Middle frontal gyrus (tissue), 1 donor: ENCODE data around the gene NEK3.
"Not testable (repeated sequence)": the region's sequence is repeated elsewhere in the genome, so short reads cannot be mapped to it uniquely, and the experiment has no call there.

Experiments used
- DNase-seq: peaks from one replicate; pipeline ENCODE4 v3.0.0-alpha.2; 2015; ENCODE audit warnings: low spot score; ENCODE audit errors: extremely low spot score

The NEK3 gene

GRCh38 chr13:52125547-52125946 is 33.9 kb downstream of the NEK3 start:
- no peak for DNase-seq

DNA sequence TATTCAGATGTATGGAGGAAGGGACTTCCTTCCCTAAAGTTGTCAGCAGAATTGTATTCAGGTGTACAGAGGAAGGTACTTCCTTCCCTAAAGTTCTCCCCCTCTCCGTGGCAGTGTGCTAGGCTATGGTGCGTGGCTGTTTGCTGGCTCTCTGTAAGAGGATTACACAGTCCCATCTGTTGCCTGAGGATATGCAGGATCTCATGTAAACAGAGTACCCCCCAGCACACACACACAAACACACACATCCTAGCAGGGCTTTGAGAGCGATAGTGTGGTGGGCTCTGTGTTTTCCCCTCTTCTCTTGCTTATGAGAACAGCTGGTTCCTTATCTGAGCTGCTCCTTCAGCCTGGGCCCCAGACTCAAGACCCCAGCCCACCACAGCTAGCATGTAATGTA is 40.8 kb downstream of the NEK3 start:
- no peak for DNase-seq

DNA sequence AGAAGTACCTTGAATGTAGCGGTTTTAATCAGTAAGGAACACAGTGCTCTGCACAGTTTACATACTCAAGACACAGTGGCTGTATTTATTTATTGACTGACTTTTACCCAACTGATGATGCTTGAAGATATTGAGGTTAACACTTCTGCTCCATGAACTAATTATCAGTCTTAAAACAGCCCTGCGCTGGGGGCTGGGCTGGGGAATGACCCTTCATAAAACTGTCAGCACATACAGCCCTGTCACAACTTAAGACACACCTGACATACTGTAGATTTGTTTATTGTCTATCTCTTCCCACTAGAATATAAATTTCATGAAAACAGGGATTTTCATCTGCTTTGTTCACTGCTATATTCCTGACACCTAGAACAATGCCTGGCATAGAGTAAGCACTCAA is 41.3 kb downstream of the NEK3 start:
- no peak for DNase-seq

- no peak for DNase-seq
Observed at GRCh38 chr13:52112591-52112990, 46.8 kb downstream of the NEK3 start.

DNA sequence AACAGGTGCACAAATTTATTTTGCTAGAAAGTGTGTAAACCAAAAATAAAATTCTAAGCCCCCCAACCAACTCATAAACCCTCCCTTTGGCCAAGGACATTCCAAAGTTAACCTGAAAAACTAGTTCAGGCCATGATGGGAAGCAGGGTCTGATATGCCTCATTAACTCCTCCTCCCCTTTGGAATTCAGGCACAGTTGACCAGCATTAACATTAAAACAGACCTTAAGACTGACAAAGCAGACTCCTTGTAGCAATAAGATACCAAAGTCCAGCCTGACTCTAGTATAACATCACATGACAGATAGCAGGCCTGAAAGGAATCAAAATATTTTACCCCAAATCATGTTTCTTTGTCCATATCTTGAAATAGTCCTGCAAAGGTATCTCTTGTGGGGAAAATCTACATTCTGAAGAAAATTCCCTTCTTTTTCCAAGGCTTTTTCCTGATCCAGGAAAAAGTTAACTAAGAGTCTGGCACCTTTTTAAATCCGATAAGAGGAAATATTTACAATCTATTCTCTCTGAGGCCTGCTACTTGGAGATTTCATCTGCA is 50.2 kb downstream of the NEK3 start:
- DNase-seq = no peak

- DNase-seq = no peak
Observed at GRCh38 chr13:52105841-52106240, 53.6 kb downstream of the NEK3 start.

DNA sequence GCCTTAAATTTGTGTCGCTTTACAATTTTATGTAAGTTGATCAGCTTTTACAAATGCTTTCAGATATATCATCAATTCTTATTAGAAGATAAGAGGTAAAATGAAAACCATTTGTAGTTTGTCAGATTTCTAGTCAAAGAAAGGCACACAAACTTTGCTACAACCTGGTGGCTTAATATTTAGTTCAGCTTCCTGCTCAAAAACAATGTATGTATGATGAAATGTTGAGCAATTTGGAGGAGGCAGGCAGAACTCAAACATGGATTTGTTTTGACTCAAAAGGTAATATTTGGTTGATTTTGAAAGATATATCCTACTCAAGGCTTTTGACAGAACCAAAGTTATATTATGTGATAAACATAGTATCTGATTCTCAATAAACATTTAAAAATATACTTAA is 54.8 kb downstream of the NEK3 start:
- no peak for DNase-seq

DNA sequence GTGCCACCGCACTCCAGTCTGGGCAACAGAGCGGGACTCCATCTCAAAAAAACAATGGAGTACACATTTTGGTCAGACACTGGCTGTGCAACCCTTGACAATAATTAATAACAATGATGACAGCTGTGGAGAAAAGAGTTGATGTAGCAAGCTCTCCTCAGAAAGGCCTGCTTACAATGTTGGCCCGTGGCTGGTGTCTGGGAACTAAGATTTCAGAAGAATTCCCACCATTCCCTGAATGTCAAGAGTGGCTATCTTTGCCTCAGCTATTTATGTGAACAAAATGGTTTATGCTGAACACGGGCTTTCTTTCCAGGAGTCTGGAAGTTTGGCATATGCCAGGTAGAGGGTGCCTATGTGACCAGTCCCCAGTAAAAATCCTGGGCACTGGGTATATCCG is 56.0 kb downstream of the NEK3 start:
- no peak for DNase-seq

DNA sequence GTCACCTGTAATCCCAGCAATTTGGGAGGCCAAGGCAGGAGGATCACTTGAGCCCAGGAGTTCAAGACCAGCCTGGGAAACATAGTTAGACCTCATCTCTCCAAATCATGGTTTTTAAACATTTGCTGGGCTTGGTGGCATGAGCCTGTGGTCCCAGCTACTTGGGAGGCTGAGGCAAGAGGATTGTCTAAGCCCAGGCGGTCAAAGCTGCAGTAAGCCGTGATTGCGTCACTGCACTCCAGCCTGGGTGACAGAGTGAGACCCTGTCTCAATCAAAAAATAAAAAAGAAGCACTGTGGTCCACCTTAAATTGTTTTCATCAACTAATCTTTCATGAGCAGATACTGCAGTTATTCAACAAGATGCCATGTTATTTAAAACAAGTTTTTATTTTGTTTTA is 57.0 kb downstream of the NEK3 start:
- DNase-seq = not testable (repeated sequence)

DNA sequence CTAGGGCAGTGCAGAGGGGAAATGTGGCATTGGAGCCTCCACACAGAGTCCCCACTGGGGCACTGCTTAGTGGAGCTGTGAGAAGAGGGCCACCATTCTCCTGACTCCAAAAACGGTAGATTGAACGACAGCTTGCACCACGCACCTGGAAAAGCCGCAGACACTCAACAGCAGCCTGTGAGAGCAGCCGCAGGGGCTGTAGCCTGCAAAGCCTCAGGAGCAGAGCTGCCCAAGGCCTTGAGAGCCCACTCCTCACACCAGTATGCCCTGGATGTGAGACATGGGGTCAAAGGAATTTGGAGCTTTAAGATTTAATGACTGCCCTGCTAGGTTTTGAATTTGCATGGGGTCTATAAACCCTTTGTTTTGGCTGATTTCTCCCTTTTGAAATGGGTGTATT is 62.2 kb downstream of the NEK3 start:
- DNase-seq = no peak

DNA sequence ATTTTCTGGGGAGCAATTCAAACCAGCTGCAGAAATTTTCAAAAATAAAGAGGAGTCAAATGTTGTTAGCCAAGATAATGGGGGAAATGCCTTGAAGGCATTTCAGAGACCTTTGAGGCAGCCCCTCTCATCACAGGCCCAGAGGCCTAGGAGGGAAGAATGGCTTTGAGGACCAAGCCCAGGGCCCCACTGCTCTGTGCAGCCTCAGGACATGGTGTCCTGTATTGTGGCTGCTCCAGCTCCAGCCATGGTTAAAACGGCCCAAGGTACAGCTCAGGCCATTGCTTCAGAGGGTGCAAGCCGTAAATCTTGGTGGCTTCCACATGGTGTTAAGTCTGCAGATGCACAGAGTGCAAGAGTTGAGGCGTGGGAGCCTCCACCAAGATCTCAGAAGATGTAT is 62.6 kb downstream of the NEK3 start:
- no peak for DNase-seq

DNA sequence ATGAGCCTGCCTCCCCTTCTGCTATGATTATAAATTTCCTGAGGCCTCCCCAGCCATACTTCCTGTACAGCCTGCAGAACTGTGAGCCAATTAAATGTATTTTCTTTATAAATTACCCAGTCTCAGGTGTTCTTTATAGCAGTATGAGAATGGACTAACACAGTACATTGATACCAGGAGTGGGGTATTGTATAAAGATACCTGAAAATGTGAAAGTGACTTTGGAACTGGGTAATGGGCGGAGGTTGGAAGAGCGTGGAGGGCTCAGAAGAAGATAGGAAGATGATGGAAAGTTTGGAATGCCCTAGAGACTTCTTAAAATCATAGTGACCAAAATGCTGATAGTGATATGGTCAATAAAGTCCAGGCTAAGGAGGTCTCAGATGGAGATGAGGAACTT is 63.3 kb downstream of the NEK3 start:
- DNase-seq = no peak

- DNase-seq = no peak
Observed at GRCh38 chr13:52092087-52092486, 67.3 kb downstream of the NEK3 start.

- DNase-seq = no peak
Observed at GRCh38 chr13:52091473-52091872, 67.9 kb downstream of the NEK3 start.

DNA sequence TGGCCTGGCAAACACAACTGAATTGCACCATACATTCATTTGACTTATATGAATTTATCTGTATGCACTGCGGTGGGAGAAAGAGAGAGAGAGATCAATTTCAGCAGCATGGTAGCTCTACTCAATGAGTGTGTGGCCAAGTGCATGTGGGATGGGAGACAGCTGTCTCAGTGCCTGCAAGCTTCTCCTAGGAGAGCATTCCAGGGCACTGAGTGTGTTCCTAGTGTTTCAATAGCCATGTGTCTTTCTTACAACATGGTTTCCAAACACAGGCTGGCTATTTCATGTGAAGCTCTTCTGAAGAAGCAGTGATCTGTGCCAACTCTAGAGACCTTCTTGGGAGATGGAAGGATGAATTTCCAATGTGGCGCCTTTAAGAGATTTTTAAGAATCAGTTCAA is 74.0 kb downstream of the NEK3 start:
- no peak for DNase-seq

DNA sequence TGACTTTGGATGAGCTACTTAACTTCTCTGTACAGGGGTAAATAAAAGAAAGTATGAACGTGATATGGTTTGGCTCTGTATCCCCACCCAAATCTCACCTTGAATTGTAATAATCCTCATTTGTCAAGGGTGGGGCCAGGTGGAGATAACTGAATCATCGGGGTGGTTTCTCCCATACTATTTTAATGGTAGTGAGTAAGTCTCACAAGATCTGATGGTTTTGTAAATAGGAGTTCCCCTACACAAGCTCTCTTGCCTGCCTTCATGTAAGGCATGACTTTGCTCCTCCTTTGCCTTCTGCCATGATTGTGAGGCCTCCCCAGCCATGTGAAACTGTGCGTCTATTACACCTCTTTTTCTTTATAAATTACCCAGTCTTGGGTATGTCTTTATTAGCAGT is 74.4 kb downstream of the NEK3 start:
- not testable (repeated sequence) for DNase-seq
